ENCODE results near the gene CYP3A5.
"Not testable (repeated sequence)": the region's sequence is repeated elsewhere in the genome, so short reads cannot be mapped to it uniquely, and the experiment has no call there.

The CYP3A5 gene

GRCh38 chr7:99679400-99680191 is at the start of gene CYP3A5:
Gene CYP3A5, minus strand, starts transcription at chr7:99679996. Its CDS starts 100 bp downstream, at chr7:99679896.
- DNase-seq (ENCODE audit: low spot score): no peak

- no peak for DNase-seq (ENCODE audit: low spot score)
These were observed 48.8 kb upstream of the CYP3A5 start for GRCh38 chr7:99728615-99729014.

- not testable (repeated sequence) for DNase-seq (ENCODE audit: low spot score)
These were observed 43.4 kb upstream of the CYP3A5 start for GRCh38 chr7:99723201-99723600.

- DNase-seq (ENCODE audit: low spot score): no peak
These were observed 41.2 kb upstream of the CYP3A5 start for GRCh38 chr7:99720800-99721595.

GRCh38 chr7:99719996-99720769 is 40.4 kb upstream of the CYP3A5 start:
- no peak for DNase-seq (ENCODE audit: low spot score)

GRCh38 chr7:99713995-99714570 is 34.3 kb upstream of the CYP3A5 start:
- DNase-seq (ENCODE audit: low spot score): no peak

- DNase-seq (ENCODE audit: low spot score): no peak
These were observed 30.2 kb upstream of the CYP3A5 start for GRCh38 chr7:99709838-99710578.

- DNase-seq (ENCODE audit: low spot score): no peak
These were observed 29.5 kb upstream of the CYP3A5 start for GRCh38 chr7:99709260-99709659.

- no peak for DNase-seq (ENCODE audit: low spot score)
These were observed 27.3 kb upstream of the CYP3A5 start for GRCh38 chr7:99707096-99707495.

GRCh38 chr7:99699946-99700345 is 20.1 kb upstream of the CYP3A5 start:
- no peak for DNase-seq (ENCODE audit: low spot score)

GRCh38 chr7:99698867-99699730 is 19.3 kb upstream of the CYP3A5 start:
- DNase-seq (ENCODE audit: low spot score): not testable (repeated sequence)

GRCh38 chr7:99694912-99695304 is 15.1 kb upstream of the CYP3A5 start:
- DNase-seq (ENCODE audit: low spot score): no peak

GRCh38 chr7:99694201-99694911 is 14.6 kb upstream of the CYP3A5 start:
- no peak for DNase-seq (ENCODE audit: low spot score)

GRCh38 chr7:99693427-99694200 is 13.8 kb upstream of the CYP3A5 start:
- DNase-seq (ENCODE audit: low spot score): no peak

GRCh38 chr7:99693100-99693426 is 13.3 kb upstream of the CYP3A5 start:
- DNase-seq (ENCODE audit: low spot score): no peak

- not testable (repeated sequence) for DNase-seq (ENCODE audit: low spot score)
These were observed 12.8 kb upstream of the CYP3A5 start for GRCh38 chr7:99692563-99692962.

- DNase-seq (ENCODE audit: low spot score): not testable (repeated sequence)
These were observed 11.9 kb upstream of the CYP3A5 start for GRCh38 chr7:99691658-99692057.

- DNase-seq (ENCODE audit: low spot score): not testable (repeated sequence)
These were observed 11.1 kb upstream of the CYP3A5 start for GRCh38 chr7:99690918-99691317.
